Measurements from ENCODE around the gene KPNB1. TPM values are rescaled to one million over a fixed set of nuclear protein-coding genes. Genes with fewer than 3 reads are reported as not detected.

Gene KPNB1
- total RNA-seq, 2 experiments from 2014 or later: 589 to 605 TPM

GRCh38 chr17:47716375-47716774 lies 66.7 kb downstream of the KPNB1 start:
- H3K4me3 Mint-ChIP-seq: peak overlapping the region; percentile 62
- ATAC-seq (no peak), DNase-seq (peak; percentile 56)
- intact Hi-C loops (cut with micrococcal nuclease): no loop called here
- H3K27ac Mint-ChIP-seq: peak overlapping the region; percentile 94
- no peaks in the 10 kb centered on the region for H3K27me3 Mint-ChIP-seq
- no peak for TF ChIP-seq CTCF (IDR thresholded peaks at IDR 0.05)
- CTCF ChIA-PET: interaction anchor here (1.2 to 13.9 kb wide), 3 partner anchors 13 to 24 kb away, joined by 5 to 240 read pairs (median 40); partner anchors contain the start of gene TBX21
- H3K9me3 Mint-ChIP-seq: no peaks in the 10 kb centered on the region
- POLR2A ChIA-PET: interaction anchor here (0.6 to 11.4 kb wide), 6 partner anchors 9 to 66 kb away, joined by 3 to 233 read pairs (median 32); partner anchors contain the start of genes KPNB1, TBKBP1 and TBX21
- no peaks in the 10 kb centered on the region for H3K36me3 Mint-ChIP-seq (ENCODE audit: low read depth)
- H3K4me1 Mint-ChIP-seq (ENCODE audit: low read depth): peaks cover 90% of the 10 kb centered on the region

DNA sequence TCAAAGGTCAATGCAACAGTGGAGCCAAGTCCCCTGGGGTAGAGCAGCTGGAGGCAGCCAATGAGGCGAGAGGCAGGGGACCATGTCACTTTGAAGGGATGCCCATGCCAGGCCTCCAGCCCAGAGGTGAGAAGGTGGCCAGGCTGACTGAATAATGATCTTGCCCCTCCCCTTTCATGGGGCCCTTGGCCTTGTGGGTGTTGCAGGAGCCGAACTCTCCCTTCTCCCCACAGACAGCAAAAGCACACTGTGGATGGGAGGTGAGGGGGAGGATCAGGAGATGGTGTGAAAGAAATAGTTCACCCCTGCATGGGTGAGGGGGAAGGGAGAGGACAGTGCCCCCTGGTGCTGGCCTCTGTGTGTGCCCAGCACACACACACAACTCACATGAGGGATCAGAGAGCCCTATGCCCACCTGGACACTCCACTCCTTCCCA lies 67.6 kb downstream of the KPNB1 start:
- no peaks in the 10 kb centered on the region for H3K36me3 Mint-ChIP-seq (ENCODE audit: low read depth)
- CTCF ChIA-PET: interaction anchor here (1.0 to 13.9 kb wide), 6 partner anchors 10 to 51 kb away, joined by 3 to 240 read pairs (median 6); partner anchors contain the start of gene TBX21
- DNase-seq (peak; percentile 80), ATAC-seq (peak; percentile 15)
- peaks cover 90% of the 10 kb centered on the region for H3K4me1 Mint-ChIP-seq (ENCODE audit: low read depth)
- no peaks in the 10 kb centered on the region for H3K9me3 Mint-ChIP-seq
- intact Hi-C loops (cut with micrococcal nuclease): no loop called here
- H3K27me3 Mint-ChIP-seq: no peaks in the 10 kb centered on the region
- POLR2A ChIA-PET: interaction anchor here (1.3 to 11.4 kb wide), 6 partner anchors 8 to 67 kb away, joined by 4 to 233 read pairs (median 32); partner anchors contain the start of genes KPNB1, TBKBP1 and TBX21
- H3K4me3 Mint-ChIP-seq: peak overlapping the region; percentile 62
- peak; percentile 63 for TF ChIP-seq CTCF (IDR thresholded peaks at IDR 0.05)
- H3K27ac Mint-ChIP-seq: peak overlapping the region; percentile 94

DNA sequence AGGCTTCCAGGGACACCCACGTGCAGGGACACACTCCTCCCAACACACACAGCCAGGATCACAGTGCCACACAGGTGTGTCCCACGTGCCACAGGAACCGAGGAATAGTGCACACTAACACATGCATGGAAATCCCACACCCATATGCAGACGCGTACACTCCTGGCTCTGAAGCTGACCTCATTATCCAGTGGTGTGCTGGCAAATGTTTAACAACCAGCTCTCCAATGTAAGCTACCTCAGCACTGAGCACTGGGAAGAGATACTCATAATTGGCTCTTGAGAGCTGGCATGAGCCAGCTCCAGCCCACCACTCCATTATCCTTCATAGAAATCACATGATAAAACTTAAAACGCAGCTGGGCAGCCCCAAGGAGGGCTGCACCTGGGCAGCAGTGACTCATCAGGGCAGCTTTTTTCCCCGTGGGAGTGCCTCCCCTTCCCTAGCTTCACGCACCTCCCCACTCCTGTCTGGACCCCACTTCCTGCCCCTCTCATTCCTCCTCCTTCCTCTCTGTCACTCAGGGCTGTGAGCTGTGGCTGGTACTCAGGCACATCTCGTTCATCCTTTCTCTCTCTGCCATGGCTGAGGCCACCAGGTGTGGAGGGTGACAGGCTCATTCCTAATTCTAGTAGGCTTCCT lies 68.4 kb downstream of the KPNB1 start:
- intact Hi-C loops (cut with micrococcal nuclease): loop anchor here (2.0 kb wide), 2 partner anchors 15 kb away; partner anchors contain the start of gene TBX21
- no peak for TF ChIP-seq CTCF (IDR thresholded peaks at IDR 0.05)
- DNase-seq (peak; percentile 54), ATAC-seq (peak; percentile 4)
- H3K27ac Mint-ChIP-seq: peak overlapping the region; percentile 94
- no peaks in the 10 kb centered on the region for H3K9me3 Mint-ChIP-seq
- peaks cover 84% of the 10 kb centered on the region for H3K4me1 Mint-ChIP-seq (ENCODE audit: low read depth)
- H3K27me3 Mint-ChIP-seq: no peaks in the 10 kb centered on the region
- CTCF ChIA-PET: interaction anchor here (0.9 to 13.9 kb wide), 10 partner anchors 9 to 228 kb away, joined by 3 to 240 read pairs (median 4); partner anchors contain the start of genes KPNB1 and TBX21
- no peaks in the 10 kb centered on the region for H3K36me3 Mint-ChIP-seq (ENCODE audit: low read depth)
- POLR2A ChIA-PET: interaction anchor here (0.6 to 11.4 kb wide), 12 partner anchors 8 to 390 kb away, joined by 3 to 233 read pairs (median 5); partner anchors contain the start of genes KPNB1, SNX11, TBKBP1 and TBX21
- H3K4me3 Mint-ChIP-seq: peak overlapping the region; percentile 62

DNA sequence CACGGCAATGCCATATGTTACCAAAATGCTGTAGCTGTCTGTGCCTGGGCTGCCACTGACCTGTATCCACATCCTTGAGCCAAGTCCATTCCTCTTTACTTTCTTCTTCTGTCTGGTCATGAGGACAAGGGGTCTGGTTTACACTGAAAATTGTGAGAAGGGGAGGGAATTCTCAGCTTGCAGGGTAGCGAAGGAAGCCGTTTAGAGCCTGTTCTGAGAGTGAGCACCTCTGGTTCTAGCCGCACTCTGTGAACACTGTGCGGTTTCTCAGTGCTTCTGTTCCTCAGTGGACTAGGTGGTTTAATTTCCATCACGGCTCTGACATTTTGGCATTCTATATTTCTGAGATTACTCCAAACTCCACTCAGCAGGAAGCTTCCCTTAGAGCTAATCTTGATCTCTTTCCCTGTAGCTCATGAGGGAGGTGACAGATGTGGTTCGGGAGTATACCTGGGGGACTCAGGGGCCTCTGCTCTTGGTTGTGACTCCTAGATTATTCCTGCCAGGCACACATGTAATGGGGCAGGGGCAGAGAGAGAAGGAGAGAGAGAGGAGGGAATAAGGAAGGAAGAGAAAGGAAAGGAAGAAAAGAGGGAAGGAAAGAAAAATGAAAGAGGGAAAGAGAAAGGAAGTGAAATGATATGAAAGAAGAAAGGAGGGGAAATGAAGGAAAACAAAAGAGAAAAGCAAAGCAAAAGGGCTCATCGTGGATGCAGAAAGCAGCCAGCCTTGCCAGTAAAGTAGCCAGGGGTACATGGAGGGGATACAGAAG lies 69.1 kb downstream of the KPNB1 start:
- H3K9me3 Mint-ChIP-seq: no peaks in the 10 kb centered on the region
- TF ChIP-seq CTCF (IDR thresholded peaks at IDR 0.05): no peak
- H3K4me1 Mint-ChIP-seq (ENCODE audit: low read depth): peaks cover 89% of the 10 kb centered on the region
- POLR2A ChIA-PET: interaction anchor here (0.6 to 11.4 kb wide), 13 partner anchors 9 to 389 kb away, joined by 3 to 233 read pairs (median 4); partner anchors contain the start of genes KPNB1, SNX11, TBKBP1 and TBX21
- DNase-seq (peak; percentile 39), ATAC-seq (peak; percentile 1)
- intact Hi-C loops (cut with micrococcal nuclease): loop anchor here (2.0 kb wide), 2 partner anchors 14 to 16 kb away; partner anchors contain the start of gene TBX21
- no peaks in the 10 kb centered on the region for H3K36me3 Mint-ChIP-seq (ENCODE audit: low read depth)
- no peaks in the 10 kb centered on the region for H3K27me3 Mint-ChIP-seq
- CTCF ChIA-PET: interaction anchor here (0.9 to 13.9 kb wide), 10 partner anchors 8 to 227 kb away, joined by 3 to 240 read pairs (median 4); partner anchors contain the start of genes KPNB1 and TBX21
- peak overlapping the region; percentile 94 for H3K27ac Mint-ChIP-seq
- peak overlapping the region; percentile 62 for H3K4me3 Mint-ChIP-seq
